RWPE1 (cell line): ENCODE results near the gene GABRB2.

Source experiments
- CTCF ChIA-PET: fragments of 350-600 bp; sonication (Branson Sonifier 250); formaldehyde crosslinking; extraction: SDS; loops from one replicate; lab custom pipeline; 2021; lab: Yijun Ruan, JAX
- POLR2A ChIA-PET: fragments of 400-600 bp; formaldehyde crosslinking; extraction: SDS; loops from one replicate; lab custom pipeline; 2020; ENCODE audit warnings: antibody characterized with exemption; ENCODE audit not compliant: low non-redundant PET; lab: Yijun Ruan, JAX
- DNase-seq: peaks from one replicate; pipeline ENCODE4 v3.0.0; 2012; ENCODE audit warnings: low spot score
- H3K27ac ChIP-seq: fragments of 450-650 bp; 2 replicates; pipeline ENCODE4 v1.5.1; 2017
- CTCF ChIP-seq: fragments of 450-650 bp; conservative IDR thresholded peaks from 2 replicates; pipeline ENCODE4 v1.5.1; 2017; ENCODE audit warnings: low read depth, mild to moderate bottlenecking

GABRB2 gene

DNA sequence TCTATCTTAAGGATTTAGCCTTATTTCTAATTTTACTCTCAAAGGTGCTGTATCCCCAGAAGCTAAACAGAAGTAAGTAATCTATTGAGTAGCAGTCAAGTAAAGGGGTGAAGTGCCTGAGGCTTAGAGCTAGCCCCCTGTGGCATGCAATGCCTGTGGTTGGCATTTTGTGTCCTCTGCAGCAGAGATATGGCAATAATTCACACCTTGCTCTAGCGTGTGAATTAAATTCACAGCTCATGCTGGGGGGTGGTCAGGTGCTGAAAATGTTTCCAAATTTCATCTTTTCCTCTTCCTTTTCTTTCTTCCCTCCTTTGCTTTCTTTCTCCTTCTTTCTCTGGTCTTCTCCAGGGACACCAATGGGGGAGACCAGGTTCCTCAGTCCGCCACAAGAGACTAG lies 262.1 kb downstream of the GABRB2 start:
- DNase-seq, result no peak
- H3K27ac ChIP-seq, result no peak overlapping the region
- ChIA-PET POLR2A (no interaction called here), CTCF (no interaction called here)
- no peak for TF ChIP-seq CTCF

GRCh38 chr5:161283296-161283695 lies 263.2 kb downstream of the GABRB2 start:
- ChIA-PET CTCF (interaction anchor here (0.6 kb wide), 1 partner anchor 761 kb away, joined by 3 read pairs; no protein-coding TSS in a partner anchor), POLR2A (no interaction called here)
- no peak overlapping the region for H3K27ac ChIP-seq
- no peak for TF ChIP-seq CTCF
- no peak for DNase-seq

- no peak for DNase-seq
- TF ChIP-seq CTCF, result no peak
- POLR2A ChIA-PET, result no interaction called here
- no peak overlapping the region for H3K27ac ChIP-seq
- CTCF ChIA-PET, result no interaction called here
Measured at GRCh38 chr5:161278739-161279660, 267.5 kb downstream of the GABRB2 start.

DNA sequence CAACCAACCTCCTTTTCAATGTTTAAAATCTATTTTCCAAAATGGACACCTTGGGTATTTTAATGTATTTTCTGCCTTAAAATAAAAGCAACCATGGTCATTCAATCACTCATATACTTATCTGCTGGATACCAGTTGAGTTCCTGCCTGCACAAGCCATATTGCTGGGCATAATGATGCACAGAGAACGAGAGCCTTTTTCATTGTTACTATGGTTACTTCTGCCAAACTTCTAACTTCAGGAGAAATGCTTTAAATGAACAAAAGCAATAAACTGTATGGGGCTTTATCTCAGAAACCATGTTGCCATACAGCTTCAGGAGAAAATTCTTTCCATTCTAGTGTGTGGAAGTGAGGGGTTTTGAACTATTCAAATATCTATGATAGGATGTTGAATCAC lies 269.5 kb downstream of the GABRB2 start:
- no peak overlapping the region for H3K27ac ChIP-seq
- TF ChIP-seq CTCF, result no peak
- ChIA-PET POLR2A (no interaction called here), CTCF (no interaction called here)
- no peak for DNase-seq

DNA sequence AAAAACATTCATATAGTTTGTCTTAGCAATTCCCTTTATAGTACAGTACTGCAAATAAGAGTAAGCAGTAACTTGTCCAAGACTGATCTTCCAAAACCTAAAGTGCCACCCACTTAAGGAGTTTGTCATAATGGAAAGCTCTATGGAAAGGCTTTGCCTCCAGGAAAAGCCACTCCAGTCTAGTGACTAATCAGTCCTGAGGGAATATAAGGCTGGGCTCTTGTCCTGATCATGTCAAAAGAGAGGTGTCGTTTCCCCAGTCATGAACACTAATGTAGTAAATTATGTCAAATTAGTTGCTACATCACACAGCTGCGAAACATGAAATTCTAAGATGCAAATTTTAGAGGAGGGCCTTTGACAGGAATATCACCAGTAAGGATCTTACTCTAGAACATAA lies 271.6 kb downstream of the GABRB2 start:
- DNase-seq, result no peak
- ChIA-PET CTCF (no interaction called here), POLR2A (no interaction called here)
- no peak overlapping the region for H3K27ac ChIP-seq
- TF ChIP-seq CTCF, result no peak

DNA sequence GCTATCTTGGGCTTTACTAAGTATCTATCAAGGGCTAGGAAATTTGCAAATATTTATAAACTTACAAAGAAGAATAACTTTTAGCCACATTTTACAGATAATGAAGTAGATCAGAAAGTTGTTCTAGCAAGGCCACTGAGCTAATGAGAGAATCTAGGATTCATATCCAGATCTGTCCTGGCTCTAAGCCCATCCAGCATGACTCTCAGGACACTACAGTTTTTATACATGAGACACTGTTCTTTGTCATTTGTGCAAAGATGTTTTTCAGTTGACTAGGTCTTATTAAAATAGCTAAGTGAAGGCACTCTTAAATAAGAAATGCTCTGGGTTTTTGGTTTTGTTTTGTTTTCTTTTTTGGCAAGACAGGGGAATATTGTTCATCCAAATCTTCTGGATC lies 273.1 kb downstream of the GABRB2 start:
- CTCF ChIA-PET, result interaction anchor here (0.6 kb wide), 1 partner anchor 68 kb away, joined by 4 read pairs; no protein-coding TSS in a partner anchor
- TF ChIP-seq CTCF, result no peak

More for the DNA sequence above, 273.1 kb downstream of the GABRB2 start:
- no peak for DNase-seq
- POLR2A ChIA-PET, result no interaction called here
- H3K27ac ChIP-seq, result no peak overlapping the region
